ENCODE results near the gene CCZ1B.
"Not testable (repeated sequence)": the region's sequence is repeated elsewhere in the genome, so short reads cannot be mapped to it uniquely, and the experiment has no call there.

CCZ1B gene

GRCh38 chr7:6826151-6826550 lies at the start of gene CCZ1B:
TSS of gene CCZ1B (minus strand) at chr7:6826275. CDS start at chr7:6826197, 78 bp downstream.
- peak; percentile 68 to 74 for DNase-seq (ENCODE audit: extremely low read depth in 1 of 2, low read depth in 1 of 2)

GRCh38 chr7:6875022-6875421 lies 48.9 kb upstream of the CCZ1B start:
- not testable (repeated sequence) for DNase-seq (ENCODE audit: extremely low read depth in 1 of 2, low read depth in 1 of 2)

- DNase-seq (ENCODE audit: extremely low read depth in 1 of 2, low read depth in 1 of 2), result not testable (repeated sequence)
These were observed 46.3 kb upstream of the CCZ1B start for GRCh38 chr7:6872246-6872945.

- DNase-seq (ENCODE audit: extremely low read depth in 1 of 2, low read depth in 1 of 2), result not testable (repeated sequence)
These were observed 45.5 kb upstream of the CCZ1B start for GRCh38 chr7:6871421-6872144.

- not testable (repeated sequence) for DNase-seq (ENCODE audit: extremely low read depth in 1 of 2, low read depth in 1 of 2)
These were observed 38.7 kb upstream of the CCZ1B start for GRCh38 chr7:6864751-6865150.

- not testable (repeated sequence) for DNase-seq (ENCODE audit: extremely low read depth in 1 of 2, low read depth in 1 of 2)
These were observed 38.1 kb upstream of the CCZ1B start for GRCh38 chr7:6864188-6864587.

GRCh38 chr7:6862876-6863275 lies 36.8 kb upstream of the CCZ1B start:
- not testable (repeated sequence) for DNase-seq (ENCODE audit: extremely low read depth in 1 of 2, low read depth in 1 of 2)

- peak; percentile 50 to 60 for DNase-seq (ENCODE audit: extremely low read depth in 1 of 2, low read depth in 1 of 2)
These were observed 31.7 kb upstream of the CCZ1B start for GRCh38 chr7:6857721-6858314.

- DNase-seq (ENCODE audit: extremely low read depth in 1 of 2, low read depth in 1 of 2), result not testable (repeated sequence)
These were observed 29.6 kb upstream of the CCZ1B start for GRCh38 chr7:6855563-6856131.

GRCh38 chr7:6854747-6855562 lies 28.9 kb upstream of the CCZ1B start:
- not testable (repeated sequence) for DNase-seq (ENCODE audit: extremely low read depth in 1 of 2, low read depth in 1 of 2)

GRCh38 chr7:6853681-6854080 lies 27.6 kb upstream of the CCZ1B start:
- not testable (repeated sequence) for DNase-seq (ENCODE audit: extremely low read depth in 1 of 2, low read depth in 1 of 2)

- DNase-seq (ENCODE audit: extremely low read depth in 1 of 2, low read depth in 1 of 2), result not testable (repeated sequence)
These were observed 23.1 kb upstream of the CCZ1B start for GRCh38 chr7:6849127-6849526.

- not testable (repeated sequence) for DNase-seq (ENCODE audit: extremely low read depth in 1 of 2, low read depth in 1 of 2)
These were observed 21.7 kb upstream of the CCZ1B start for GRCh38 chr7:6847751-6848150.

- not testable (repeated sequence) for DNase-seq (ENCODE audit: extremely low read depth in 1 of 2, low read depth in 1 of 2)
These were observed 19.9 kb upstream of the CCZ1B start for GRCh38 chr7:6845971-6846449.

- not testable (repeated sequence) for DNase-seq (ENCODE audit: extremely low read depth in 1 of 2, low read depth in 1 of 2)
These were observed 17.6 kb upstream of the CCZ1B start for GRCh38 chr7:6843654-6844053.

GRCh38 chr7:6843092-6843491 lies 17.0 kb upstream of the CCZ1B start:
- not testable (repeated sequence) for DNase-seq (ENCODE audit: extremely low read depth in 1 of 2, low read depth in 1 of 2)

GRCh38 chr7:6842278-6842921 lies 16.3 kb upstream of the CCZ1B start:
- DNase-seq (ENCODE audit: extremely low read depth in 1 of 2, low read depth in 1 of 2), result not testable (repeated sequence)

- DNase-seq (ENCODE audit: extremely low read depth in 1 of 2, low read depth in 1 of 2), result not testable (repeated sequence)
These were observed 11.0 kb upstream of the CCZ1B start for GRCh38 chr7:6837081-6837480.

GRCh38 chr7:6835521-6835920 lies 9.4 kb upstream of the CCZ1B start:
- not testable (repeated sequence) for DNase-seq (ENCODE audit: extremely low read depth in 1 of 2, low read depth in 1 of 2)

GRCh38 chr7:6833636-6834035 lies 7.6 kb upstream of the CCZ1B start:
- no peak for DNase-seq (ENCODE audit: extremely low read depth in 1 of 2, low read depth in 1 of 2)
